HG03439 (cell line): ENCODE results near the gene BCL7B.
"Not testable (repeated sequence)": the region's sequence is repeated elsewhere in the genome, so short reads cannot be mapped to it uniquely, and the experiment has no call there.

ENCODE experiments used
- ATAC-seq: cut with Tn5 transposase; IDR thresholded peaks from one replicate; pipeline ENCODE4 v1.9.1; 2021; ENCODE audit warnings: mild to moderate bottlenecking, moderate library complexity; ENCODE audit not compliant: unreplicated experiment

BCL7B gene

GRCh38 chr7:73537051-73537450 is 20.4 kb downstream of the BCL7B start:
- ATAC-seq: no peak

GRCh38 chr7:73536479-73536878 is 21.0 kb downstream of the BCL7B start:
- no peak for ATAC-seq

GRCh38 chr7:73535918-73536317 is 21.6 kb downstream of the BCL7B start:
- ATAC-seq: not testable (repeated sequence)

- ATAC-seq: no peak
These were observed 23.7 kb downstream of the BCL7B start for GRCh38 chr7:73533742-73534141.

- ATAC-seq: no peak
These were observed 25.3 kb downstream of the BCL7B start for GRCh38 chr7:73532224-73532623.

- ATAC-seq: no peak
These were observed 26.7 kb downstream of the BCL7B start for GRCh38 chr7:73530800-73531199.

- no peak for ATAC-seq
These were observed 30.3 kb downstream of the BCL7B start for GRCh38 chr7:73526896-73527821.

GRCh38 chr7:73526158-73526494 is 31.4 kb downstream of the BCL7B start:
- not testable (repeated sequence) for ATAC-seq

GRCh38 chr7:73522105-73522872 is 35.2 kb downstream of the BCL7B start, which contains the start of gene BAZ1B:
TSS of gene BAZ1B (minus strand) at chr7:73522293. CDS start at chr7:73521933, 360 bp downstream.
- ATAC-seq: peak; percentile 83

- peak; percentile 48 for ATAC-seq
These were observed 35.8 kb downstream of the BCL7B start for GRCh38 chr7:73521636-73522104.

GRCh38 chr7:73520673-73521635 is 36.5 kb downstream of the BCL7B start:
- ATAC-seq: no peak

GRCh38 chr7:73519867-73520672 is 37.4 kb downstream of the BCL7B start:
- no peak for ATAC-seq

GRCh38 chr7:73518470-73518869 is 39.0 kb downstream of the BCL7B start:
- no peak for ATAC-seq

- ATAC-seq: no peak
These were observed 40.1 kb downstream of the BCL7B start for GRCh38 chr7:73517241-73517995.

- ATAC-seq: no peak
These were observed 42.3 kb downstream of the BCL7B start for GRCh38 chr7:73515178-73515577.

GRCh38 chr7:73512018-73512780 is 45.3 kb downstream of the BCL7B start:
- ATAC-seq: no peak

- no peak for ATAC-seq
These were observed 48.0 kb downstream of the BCL7B start for GRCh38 chr7:73509463-73509862.

GRCh38 chr7:73507556-73507955 is 49.9 kb downstream of the BCL7B start:
- no peak for ATAC-seq
